HPDE6-E6E7 (cell line): Measurements from ENCODE around the gene AAMDC.
A peak's percentile ranks its signal among the peaks of the same experiment; 100 is the strongest.
"Not testable (repeated sequence)": the region's sequence is repeated elsewhere in the genome, so short reads cannot be mapped to it uniquely, and the experiment has no call there.

Experiments used
- DNase-seq: peaks from one replicate; pipeline ENCODE4 v3.0.0; 2011; ENCODE audit warnings: missing footprints; ENCODE audit errors: extremely low spot score

The AAMDC gene

DNA sequence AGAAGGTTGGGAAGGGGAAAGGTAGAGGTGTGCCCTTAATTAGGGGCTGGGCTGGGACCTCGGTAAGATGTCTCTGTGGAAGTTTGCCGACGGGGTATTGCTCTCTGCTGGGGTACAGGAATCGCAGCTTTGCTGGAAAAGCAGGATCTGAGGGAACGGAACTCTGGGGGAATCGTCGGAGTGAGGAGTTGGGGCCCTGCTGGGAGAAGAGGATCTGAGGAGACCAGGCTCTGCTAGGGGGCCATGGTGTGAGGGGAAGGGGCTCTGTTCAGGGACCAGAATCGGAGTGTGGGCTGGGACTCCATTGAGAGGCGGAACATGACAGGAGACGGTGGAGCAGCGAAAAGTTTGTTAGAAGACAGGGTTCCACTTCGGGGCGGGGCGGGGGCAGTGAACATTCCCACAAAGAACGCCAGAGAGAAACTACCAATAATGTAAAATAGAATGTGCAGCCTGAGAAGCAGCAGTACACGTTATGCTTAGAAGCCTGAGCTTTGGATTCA is 456 bp downstream of the AAMDC start:
- DNase-seq, result peak; percentile 5

DNA sequence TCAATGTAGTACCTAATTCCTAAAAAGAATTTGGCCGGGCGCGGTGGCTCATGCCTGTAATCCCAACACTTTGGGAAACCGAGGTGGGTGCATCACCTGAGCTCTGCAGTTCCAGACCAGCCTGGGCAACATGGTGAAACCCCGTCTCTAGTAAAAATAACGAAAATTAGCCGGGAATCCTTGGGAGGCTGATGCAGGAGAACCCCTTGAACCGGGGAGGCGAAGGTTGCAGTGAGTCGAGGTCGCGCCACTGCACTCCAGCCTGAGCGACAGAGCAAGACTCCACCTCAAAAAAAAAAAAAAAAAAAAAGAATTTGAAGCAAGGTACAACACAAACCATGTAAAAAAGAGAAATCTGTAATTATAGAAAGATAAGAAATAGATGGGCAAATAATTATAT is 1.2 kb downstream of the AAMDC start:
- DNase-seq, result not testable (repeated sequence)

DNA sequence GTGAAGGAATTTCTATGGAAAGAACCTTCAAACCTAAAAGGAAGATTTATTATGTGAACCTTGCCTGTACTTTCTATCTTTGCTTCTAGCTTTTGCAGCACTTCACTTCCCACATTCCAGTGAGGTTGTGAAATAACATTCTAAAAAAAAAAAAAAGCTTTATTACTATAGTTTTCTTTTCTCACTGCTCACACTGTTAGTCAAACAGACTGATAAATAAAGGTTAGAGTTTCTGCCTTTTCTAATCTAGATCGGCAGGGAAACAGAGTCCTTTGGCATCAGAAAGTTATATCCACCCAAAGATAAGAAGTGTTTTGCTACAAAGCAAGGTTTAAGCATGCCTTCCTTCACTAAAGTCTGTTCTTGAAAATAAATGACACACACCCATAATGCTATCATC is 2.8 kb downstream of the AAMDC start:
- no peak for DNase-seq

GRCh38 chr11:77828926-77829325 is 8.0 kb downstream of the AAMDC start:
- DNase-seq, result no peak

GRCh38 chr11:77833302-77833701 is 12.4 kb downstream of the AAMDC start:
- DNase-seq, result no peak

GRCh38 chr11:77842441-77843121 is 21.6 kb downstream of the AAMDC start:
- DNase-seq, result no peak

DNA sequence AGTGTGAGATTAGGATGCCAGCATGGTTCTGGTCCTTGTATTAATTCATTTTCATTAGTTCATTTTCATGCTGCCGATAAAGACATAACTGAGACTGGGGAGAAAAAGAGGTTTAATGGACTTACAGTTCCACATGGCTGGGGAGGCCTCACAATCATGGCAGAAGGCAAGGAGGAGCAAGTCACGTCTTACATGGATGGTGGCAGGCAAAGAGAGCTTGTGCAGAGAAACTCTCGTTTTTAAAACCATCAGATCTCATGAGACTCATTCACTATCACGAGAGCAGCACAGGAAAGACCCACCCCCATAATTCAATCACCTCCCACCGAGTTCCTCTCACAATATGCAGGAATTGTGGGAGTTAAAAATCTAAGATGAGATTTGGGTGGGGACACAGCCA is 22.8 kb downstream of the AAMDC start:
- DNase-seq, result not testable (repeated sequence)

GRCh38 chr11:77851503-77851902 is 30.6 kb downstream of the AAMDC start:
- no peak for DNase-seq

DNA sequence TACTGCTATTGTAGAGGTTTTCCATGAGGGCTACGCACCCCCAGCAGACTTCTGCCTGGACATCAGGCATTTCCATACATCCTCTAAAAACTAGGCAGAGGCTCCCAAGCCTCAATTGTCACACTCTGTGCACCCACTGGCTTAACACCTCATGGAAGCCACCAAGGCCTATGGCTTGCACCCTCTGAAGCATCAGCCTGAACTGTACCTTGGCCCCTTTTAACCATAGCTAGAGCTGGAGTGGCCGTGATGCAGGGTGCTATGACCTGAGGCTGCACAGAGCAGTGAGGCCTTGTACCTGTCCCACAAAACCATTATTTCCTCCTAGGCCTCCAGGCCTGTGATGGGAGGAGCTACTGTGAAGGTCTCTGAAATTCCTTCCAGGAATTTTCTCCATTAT is 33.9 kb downstream of the AAMDC start:
- no peak for DNase-seq

GRCh38 chr11:77857906-77858457 is 37.0 kb downstream of the AAMDC start:
- not testable (repeated sequence) for DNase-seq

DNA sequence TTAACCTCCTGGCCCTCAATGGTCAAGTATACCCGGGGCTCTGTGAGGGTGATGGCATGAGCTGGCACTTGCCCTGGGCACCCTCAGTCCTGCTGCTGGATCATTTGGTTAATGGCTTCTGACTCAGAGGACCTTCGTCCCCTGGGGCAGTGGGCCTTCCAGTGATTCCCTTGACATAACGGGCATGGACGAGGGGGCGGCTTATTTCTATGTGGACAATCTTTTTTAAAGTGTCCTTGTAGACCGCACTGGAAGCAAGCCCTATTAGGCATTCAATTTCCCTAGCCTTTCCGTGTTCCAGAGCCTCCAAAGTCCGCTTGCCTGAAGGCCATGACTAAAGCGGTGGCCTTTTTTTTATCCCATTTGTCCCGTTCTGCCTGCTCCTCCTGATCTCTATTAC is 40.5 kb downstream of the AAMDC start:
- DNase-seq, result not testable (repeated sequence)

DNA sequence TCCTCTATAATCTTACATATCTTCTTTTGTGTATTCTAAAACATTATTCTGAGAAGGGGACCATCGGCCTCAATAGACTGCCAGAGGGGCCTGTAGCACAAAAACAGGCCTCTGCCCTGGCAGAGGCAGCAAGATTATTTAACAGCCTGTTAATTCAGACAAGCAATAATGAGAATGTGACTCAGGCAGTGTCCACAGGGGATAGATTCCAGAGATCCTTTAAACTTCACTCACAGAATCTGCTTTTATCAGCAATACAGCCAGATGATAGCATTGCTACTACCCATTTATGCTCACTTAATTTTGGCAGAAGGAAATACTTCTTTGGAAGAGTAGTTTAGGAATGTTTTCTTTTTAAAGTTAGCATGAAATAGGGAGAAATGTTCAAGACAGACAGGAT is 44.9 kb downstream of the AAMDC start:
- DNase-seq, result no peak

GRCh38 chr11:77866336-77866735 is 45.4 kb downstream of the AAMDC start:
- no peak for DNase-seq

DNA sequence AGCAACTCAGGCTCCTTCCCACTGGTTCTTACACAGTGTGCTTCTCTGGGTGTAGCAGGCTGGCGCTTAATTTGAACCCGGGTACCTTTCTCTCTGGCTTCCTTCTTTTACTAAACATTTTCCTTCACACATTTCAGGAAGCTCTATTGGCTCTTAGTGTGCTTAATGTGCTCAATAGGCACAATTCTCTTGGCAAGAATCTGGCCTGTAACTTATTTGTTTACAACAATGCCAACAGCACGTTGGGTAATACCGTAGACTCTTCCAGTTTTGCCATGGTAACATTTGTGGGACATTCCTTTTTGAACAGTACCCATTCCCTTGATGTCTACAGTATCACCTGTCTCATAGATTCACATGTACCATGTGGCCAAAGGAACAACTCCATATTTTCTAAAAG is 47.8 kb downstream of the AAMDC start:
- DNase-seq, result no peak

DNA sequence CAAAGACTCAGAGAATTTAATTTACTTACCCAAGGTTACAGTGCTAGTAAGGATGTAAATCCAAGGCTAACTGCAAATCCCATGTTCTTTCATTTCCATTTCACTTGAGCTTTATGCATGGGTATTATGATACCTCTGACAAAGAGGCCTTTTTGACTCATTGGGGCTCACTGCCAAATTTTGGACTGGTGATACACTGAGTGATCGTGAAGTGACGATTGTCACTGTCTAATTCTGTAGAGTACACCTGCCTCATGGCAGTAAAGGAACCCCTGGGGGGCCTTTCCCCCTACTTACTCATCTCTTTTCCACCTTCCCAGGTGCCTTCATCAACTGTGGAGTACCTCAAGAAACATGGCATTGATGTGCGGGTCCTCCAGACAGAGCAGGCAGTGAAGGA is 50.9 kb downstream of the AAMDC start:
- no peak for DNase-seq

DNA sequence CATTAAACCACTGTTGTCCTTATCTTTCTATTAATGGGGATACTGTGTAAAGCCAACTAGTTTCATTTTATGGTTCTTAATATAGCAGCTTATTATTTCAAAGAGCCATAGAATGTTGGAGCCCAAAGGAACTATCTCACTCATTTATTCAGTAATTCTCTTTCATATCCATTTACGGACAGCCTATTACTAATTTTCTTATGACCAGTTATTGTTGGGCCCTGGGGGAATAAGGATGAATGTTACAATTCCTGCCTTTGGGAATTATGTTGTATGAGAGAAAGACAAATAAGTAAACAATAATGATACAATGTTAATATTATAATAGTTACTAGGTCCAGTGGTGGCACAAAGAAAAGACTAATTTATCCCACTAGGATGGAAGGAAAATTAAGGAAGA is 52.4 kb downstream of the AAMDC start:
- no peak for DNase-seq

DNA sequence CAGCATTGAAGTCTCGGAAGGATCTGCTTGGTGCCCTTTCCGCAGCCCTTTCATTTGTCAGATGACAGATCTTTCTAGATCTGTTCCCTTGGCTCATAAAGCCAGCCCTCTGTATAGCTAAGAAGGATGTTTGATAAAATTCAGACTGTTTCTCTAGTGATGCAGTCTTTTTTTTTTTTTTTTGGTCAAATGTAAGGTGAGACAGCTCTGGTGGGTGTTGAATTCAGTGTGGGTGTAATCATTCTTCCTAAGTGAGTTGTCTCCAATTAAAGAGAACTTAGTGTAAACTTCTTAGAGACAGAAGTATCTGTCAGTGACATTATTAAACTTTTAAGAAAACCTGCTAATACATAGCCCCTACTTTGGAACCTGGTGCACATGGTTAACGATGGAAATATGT is 53.3 kb downstream of the AAMDC start:
- DNase-seq, result no peak

DNA sequence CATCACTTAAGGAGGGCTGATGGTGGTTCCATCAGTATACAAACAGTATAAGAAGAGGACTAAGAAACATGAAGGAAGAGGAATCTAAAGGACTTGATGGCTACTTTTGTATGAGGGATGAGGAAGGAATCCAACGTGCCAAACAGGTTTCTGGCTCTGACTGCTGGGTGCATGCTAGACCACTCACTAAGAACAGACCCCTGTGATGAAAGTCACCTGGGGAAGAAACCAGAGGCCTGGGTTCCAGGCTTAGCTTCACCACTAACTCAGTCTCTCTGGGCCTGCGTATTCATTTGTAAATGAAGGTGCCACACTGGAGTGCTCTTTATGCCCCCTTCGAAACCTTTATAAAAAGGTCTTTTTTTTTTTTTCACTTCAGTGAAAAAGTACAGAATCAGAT is 55.1 kb downstream of the AAMDC start:
- no peak for DNase-seq

DNA sequence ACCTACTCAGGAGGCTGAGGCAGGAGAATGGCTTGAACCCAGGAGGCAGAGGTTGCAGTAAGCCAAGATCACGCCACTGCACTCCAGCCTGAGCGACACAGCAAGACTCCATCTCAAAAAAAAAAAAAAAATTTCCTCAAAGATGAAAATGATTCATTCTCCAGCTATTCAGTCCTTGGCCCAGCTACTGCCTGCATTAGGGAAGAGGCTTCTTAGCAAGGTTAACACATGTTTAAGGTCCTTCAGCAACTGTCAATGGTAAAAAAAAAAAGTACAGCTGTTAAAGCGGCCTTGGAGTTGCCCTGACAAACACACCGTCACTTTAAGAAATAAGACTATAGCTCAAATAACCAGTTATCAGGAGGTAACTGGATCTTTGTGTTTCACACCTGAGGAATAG is 57.3 kb downstream of the AAMDC start:
- not testable (repeated sequence) for DNase-seq

DNA sequence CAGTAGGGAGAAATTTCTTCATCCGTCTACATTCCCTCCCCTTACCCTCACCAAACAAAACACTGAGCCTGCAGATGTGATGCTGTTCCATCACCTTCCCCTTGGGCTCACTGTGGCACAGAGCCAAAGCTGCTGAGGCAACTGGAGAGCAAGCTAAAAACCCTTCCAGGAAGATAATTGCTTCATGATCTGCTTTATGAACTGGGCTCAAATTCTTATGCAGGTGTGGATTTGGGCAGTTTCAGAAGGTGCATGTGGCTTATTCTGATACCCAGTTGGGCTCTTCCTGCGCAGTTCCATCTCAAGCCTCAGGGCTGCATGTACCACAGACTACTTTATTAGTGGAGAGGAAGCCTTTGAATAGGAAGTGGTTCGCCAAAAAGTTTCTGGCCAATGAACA is 58.3 kb downstream of the AAMDC start:
- no peak for DNase-seq

- no peak for DNase-seq
Measured at GRCh38 chr11:77882396-77882795, 61.5 kb downstream of the AAMDC start.

GRCh38 chr11:77883775-77884174 is 62.8 kb downstream of the AAMDC start:
- no peak for DNase-seq

GRCh38 chr11:77884186-77884828 is 63.4 kb downstream of the AAMDC start:
- DNase-seq, result no peak
